Testis (tissue), 2 donors: ENCODE measurements around the gene RFX7.

ENCODE experiments used
- POLR2A ChIP-seq: fragments of 450-650 bp; IDR thresholded peaks from one replicate; pipeline ENCODE4 v1.6.1; 2017; ENCODE audit warnings: antibody characterized with exemption, mild to moderate bottlenecking, moderate library complexity
- TF ChIP-seq, protein P1 (sequence below), 3 experiments: fragments of 450-650 bp in 2 of 3; fragments of 200-600 bp in 1 of 3; sonication (generic) in 1 of 3; IDR thresholded peaks; one replicate each; pipeline ENCODE4 v1.5.1; 2016 to 2019; ENCODE audit warnings: antibody characterized with exemption in 3 of 3, mild to moderate bottlenecking in 2 of 3, moderate library complexity in 1 of 3

DNA sequence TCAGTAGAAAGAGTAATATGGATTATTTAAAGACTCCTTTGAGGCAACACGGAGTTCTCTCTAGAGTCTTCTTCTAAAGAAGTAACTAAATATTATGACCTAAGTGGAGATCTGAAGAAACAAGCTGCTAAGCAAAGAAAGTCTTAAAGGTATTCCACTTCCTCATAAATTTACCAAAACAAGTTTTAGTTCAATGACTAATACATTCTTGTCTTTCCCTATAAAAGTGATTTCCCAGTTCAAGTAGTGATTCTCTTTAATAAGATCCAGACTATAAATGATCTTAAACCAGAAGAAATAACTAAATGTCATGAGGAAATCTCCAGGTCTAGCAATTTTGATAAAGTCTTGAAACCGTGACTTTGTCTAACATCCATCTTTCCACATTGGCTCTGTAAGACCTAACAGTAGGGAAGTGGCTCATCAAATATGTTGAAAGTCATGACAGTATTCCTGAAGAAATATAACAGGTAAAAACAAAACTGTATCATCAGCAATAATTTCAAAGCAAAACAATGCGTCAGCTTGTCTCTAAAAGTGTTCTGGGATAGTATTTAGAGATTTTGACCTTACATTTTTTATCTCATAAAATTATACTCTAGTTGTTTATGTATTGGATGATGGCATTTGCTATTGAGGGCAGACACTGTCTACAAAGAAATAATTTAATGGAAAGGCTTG lies 198.5 kb downstream of the RFX7 start:
- TF ChIP-seq, protein P1, sequence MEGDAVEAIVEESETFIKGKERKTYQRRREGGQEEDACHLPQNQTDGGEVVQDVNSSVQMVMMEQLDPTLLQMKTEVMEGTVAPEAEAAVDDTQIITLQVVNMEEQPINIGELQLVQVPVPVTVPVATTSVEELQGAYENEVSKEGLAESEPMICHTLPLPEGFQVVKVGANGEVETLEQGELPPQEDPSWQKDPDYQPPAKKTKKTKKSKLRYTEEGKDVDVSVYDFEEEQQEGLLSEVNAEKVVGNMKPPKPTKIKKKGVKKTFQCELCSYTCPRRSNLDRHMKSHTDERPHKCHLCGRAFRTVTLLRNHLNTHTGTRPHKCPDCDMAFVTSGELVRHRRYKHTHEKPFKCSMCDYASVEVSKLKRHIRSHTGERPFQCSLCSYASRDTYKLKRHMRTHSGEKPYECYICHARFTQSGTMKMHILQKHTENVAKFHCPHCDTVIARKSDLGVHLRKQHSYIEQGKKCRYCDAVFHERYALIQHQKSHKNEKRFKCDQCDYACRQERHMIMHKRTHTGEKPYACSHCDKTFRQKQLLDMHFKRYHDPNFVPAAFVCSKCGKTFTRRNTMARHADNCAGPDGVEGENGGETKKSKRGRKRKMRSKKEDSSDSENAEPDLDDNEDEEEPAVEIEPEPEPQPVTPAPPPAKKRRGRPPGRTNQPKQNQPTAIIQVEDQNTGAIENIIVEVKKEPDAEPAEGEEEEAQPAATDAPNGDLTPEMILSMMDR (IDR thresholded peaks at IDR 0.05): no peak
- TF ChIP-seq POLR2A: no peak
